SH-SY5Y (cell line): ENCODE measurements around the gene CPB2.

Experiments used
- GATA2 ChIP-seq: IDR thresholded peaks from 2 replicates; pipeline ENCODE4 v1.6.1; 2011; ENCODE audit warnings: mild to moderate bottlenecking, low read depth, low read length
- GATA3 ChIP-seq: IDR thresholded peaks from 2 replicates; pipeline ENCODE4 v1.6.1; 2011; ENCODE audit warnings: low read depth, mild to moderate bottlenecking, low read length, moderate library complexity

DNA sequence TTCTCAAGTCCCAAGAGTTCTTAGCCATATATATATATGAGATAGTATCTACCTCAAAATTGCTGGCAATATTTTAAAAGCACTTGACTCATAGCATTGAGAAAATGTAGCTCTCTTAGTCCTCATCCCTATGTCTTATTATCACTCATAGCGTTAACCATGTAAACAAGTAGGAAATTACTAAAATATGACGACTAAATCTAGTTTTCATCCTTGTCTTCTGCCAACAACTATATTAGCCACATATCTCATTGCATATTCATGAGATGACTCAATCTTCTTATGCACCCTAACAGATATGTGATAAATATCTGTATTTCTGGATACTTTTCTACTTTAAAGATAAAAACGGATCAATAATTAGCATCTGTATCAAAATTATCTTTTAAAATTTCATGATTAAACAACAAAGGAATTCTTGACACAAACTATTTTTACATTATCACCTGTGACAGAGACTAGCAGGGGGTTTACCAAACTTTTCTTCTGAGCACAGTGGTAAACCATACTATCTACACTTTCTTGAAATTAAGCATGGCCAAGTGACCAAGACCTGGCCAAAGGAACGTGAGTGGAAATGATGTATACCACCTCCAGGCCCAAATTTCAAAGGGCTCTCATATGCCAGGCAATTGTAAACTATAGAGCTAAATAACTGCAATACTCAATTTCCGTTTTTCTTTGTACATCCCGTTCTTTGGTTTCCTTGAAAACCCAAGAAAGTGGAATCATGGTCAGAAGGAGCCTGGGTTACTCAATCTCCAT is 98.0 kb downstream of the CPB2 start:
- TF ChIP-seq GATA2 (no peak), GATA3 (no peak)
